KMS-11 (cell line): ENCODE data around the gene ZNF423.
"Not testable (repeated sequence)": the region's sequence is repeated elsewhere in the genome, so short reads cannot be mapped to it uniquely, and the experiment has no call there.

ENCODE experiments used
- H2AFZ ChIP-seq: fragments of 200-600 bp; sonication (generic); 2 replicates; pipeline ENCODE4 v1.6.1; 2016; ENCODE audit warnings: antibody characterized with exemption, mixed run types, low read depth
- H3K27ac ChIP-seq: fragments of 200-600 bp; sonication (generic); 2 replicates; pipeline ENCODE4 v1.6.1; 2016; ENCODE audit warnings: mild to moderate bottlenecking, mixed run types
- H3K27me3 ChIP-seq: fragments of 200-600 bp; sonication (generic); 2 replicates; pipeline ENCODE4 v1.6.1; 2017; ENCODE audit warnings: mild to moderate bottlenecking, low read depth, mixed run types, moderate library complexity; ENCODE audit not compliant: insufficient read depth
- H3K36me3 ChIP-seq: fragments of 200-600 bp; sonication (generic); 2 replicates; pipeline ENCODE4 v1.6.1; 2017; ENCODE audit warnings: mild to moderate bottlenecking, mixed run types; ENCODE audit not compliant: insufficient read depth
- H3K4me1 ChIP-seq: fragments of 200-600 bp; sonication (generic); 2 replicates; pipeline ENCODE4 v1.6.1; 2016; ENCODE audit warnings: mild to moderate bottlenecking, low read depth, mixed run types; ENCODE audit not compliant: poor library complexity, severe bottlenecking
- H3K4me2 ChIP-seq: fragments of 200-600 bp; sonication (generic); 2 replicates; pipeline ENCODE4 v1.7.0; 2016; ENCODE audit warnings: mild to moderate bottlenecking, mixed run types
- H3K4me3 ChIP-seq: fragments of 200-600 bp; sonication (generic); IDR thresholded peaks from 2 replicates; pipeline ENCODE4 v1.6.1; 2017; ENCODE audit warnings: low read depth, low read length, mixed read lengths; ENCODE audit not compliant: insufficient read depth
- H3K79me2 ChIP-seq: fragments of 200-600 bp; sonication (generic); 2 replicates; pipeline ENCODE4 v1.6.1; 2016; ENCODE audit warnings: low read depth, mixed run types; ENCODE audit not compliant: insufficient read depth
- H3K9ac ChIP-seq: fragments of 200-600 bp; sonication (generic); 2 replicates; pipeline ENCODE4 v1.6.1; 2016; ENCODE audit warnings: mild to moderate bottlenecking, mixed run types
- H4K20me1 ChIP-seq: fragments of 200-600 bp; sonication (generic); 2 replicates; pipeline ENCODE4 v1.6.1; 2016; ENCODE audit warnings: mild to moderate bottlenecking, mixed run types; ENCODE audit not compliant: insufficient read depth
- CTCF ChIP-seq: fragments of 200-600 bp; sonication (generic); conservative IDR thresholded peaks from 2 replicates; pipeline ENCODE4 v1.6.1; 2017; ENCODE audit warnings: low read depth, mild to moderate bottlenecking, antibody characterized with exemption, low read length, moderate library complexity, mixed read lengths

The ZNF423 gene

DNA sequence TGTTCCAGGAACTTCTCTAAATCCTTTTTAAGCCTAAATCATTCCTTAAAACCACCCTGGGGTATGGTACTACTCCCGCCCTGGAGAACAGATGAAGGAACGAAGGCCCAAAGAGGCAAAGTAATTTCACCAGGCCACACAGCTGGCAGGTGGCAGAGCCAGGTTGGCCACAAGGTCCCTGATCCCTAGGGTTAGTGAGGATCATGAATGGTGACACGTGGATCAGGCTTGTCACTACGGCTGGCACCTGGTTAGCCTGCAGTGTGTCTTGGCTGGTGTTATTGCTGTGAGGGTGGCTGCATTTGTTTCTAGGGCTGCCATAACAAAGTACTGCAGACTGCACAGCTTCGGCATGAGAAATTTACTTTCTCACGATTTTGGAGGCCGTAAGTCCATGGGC, 26.0 kb upstream of the ZNF423 start:
- H3K4me1 ChIP-seq: peaks cover 10% of the 10 kb centered on the region
- no peak overlapping the region for H3K4me3 ChIP-seq
- no peak overlapping the region for H2AFZ ChIP-seq
- no peak overlapping the region for H3K27ac ChIP-seq
- H3K27me3 ChIP-seq: no peaks in the 10 kb centered on the region
- no peak for TF ChIP-seq CTCF
- no peaks in the 10 kb centered on the region for H3K36me3 ChIP-seq
- no peaks in the 10 kb centered on the region for H4K20me1 ChIP-seq
- no peak overlapping the region for H3K9ac ChIP-seq
- no peak overlapping the region for H3K4me2 ChIP-seq
- H3K79me2 ChIP-seq: no peaks in the 10 kb centered on the region

GRCh38 chr16:49878540-49878939, 22.6 kb upstream of the ZNF423 start:
- H3K9ac ChIP-seq, H3K4me2 ChIP-seq, H3K79me2 ChIP-seq, H4K20me1 ChIP-seq, H3K4me3 ChIP-seq, H3K27ac ChIP-seq, H2AFZ ChIP-seq, H3K27me3 ChIP-seq, H3K36me3 ChIP-seq, H3K4me1 ChIP-seq: not testable (repeated sequence)

DNA sequence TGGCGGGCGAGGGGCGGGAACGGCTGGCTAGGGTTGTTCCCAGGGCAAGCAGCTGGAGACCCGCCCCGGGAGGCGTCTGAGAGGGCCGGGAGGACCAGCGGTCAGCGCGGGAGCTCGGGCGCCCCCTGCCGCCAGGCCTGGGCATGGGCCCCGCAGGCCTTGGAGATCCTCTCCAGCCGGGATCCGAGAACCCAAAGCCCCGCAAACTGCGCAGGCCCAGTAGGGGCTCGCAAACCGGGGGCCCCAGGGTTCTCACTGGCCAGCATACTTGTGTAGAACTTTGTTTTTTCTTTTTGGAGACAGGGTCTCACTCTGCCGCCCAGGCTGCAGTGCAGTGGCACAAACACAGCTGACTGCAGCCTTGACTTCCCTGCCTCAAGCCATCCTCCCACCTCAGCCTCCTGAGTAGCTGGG, 20.8 kb upstream of the ZNF423 start:
- Histone ChIP-seq H3K4me2 (no peak overlapping the region), H3K27ac (no peak overlapping the region), H3K79me2 (no peaks in the 10 kb centered on the region), H2AFZ (no peak overlapping the region), H3K4me1 (no peaks in the 10 kb centered on the region), H3K4me3 (no peak overlapping the region), H3K27me3 (no peaks in the 10 kb centered on the region), H3K36me3 (no peaks in the 10 kb centered on the region), H4K20me1 (no peaks in the 10 kb centered on the region), H3K9ac (no peak overlapping the region)
- TF ChIP-seq CTCF: peak; percentile 53; the same call in 1 of the 2 replicates

DNA sequence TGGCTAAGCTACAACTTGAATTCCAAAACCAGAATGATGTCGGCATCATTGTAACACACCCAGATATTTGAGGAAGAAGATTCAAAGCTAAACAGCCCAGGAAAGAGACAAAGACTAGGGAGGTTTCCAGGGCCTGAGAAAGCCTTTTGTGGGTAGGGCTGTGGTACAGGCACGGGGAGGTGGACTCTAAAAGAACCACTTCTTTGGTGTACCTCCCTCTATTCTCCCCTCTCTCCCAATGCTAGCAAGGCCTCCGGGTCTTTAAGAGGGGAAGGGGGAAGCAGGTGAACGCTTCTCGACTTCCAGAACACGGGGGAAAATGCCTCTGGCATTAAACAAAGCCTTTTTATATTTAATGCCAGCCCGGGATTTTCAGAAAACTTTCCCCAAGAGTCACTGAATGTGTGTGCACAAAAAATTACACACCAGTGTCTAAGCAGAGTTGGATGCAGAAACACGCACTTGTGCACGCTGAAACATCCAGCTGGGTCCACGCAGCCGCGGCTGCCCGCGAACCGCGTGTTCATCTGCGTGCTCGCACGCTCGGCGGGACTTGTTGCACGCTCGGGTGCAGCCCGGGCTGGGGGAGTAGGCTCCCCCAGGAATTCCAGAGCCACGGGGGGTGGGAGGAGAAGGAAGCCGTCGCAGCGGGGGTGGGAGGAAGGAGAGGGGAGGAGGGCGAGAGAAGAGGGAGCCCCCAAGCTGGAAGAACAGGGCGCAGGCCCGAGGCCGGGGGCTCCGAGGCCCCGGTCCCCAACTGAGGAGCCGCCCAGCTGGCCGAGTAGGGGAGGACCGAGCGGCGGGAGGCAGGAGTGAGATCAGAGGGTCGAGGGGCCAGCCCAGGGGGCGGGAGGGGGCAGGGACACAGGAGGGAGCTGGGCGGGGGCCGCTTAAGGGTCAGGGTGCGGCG, 20.1 kb upstream of the ZNF423 start:
- H2AFZ ChIP-seq: no peak overlapping the region
- H3K9ac ChIP-seq: no peak overlapping the region
- H4K20me1 ChIP-seq: no peaks in the 10 kb centered on the region
- no peaks in the 10 kb centered on the region for H3K4me1 ChIP-seq
- no peaks in the 10 kb centered on the region for H3K79me2 ChIP-seq
- no peaks in the 10 kb centered on the region for H3K27me3 ChIP-seq
- H3K27ac ChIP-seq: no peak overlapping the region
- TF ChIP-seq CTCF: no peak
- no peak overlapping the region for H3K4me2 ChIP-seq
- H3K4me3 ChIP-seq: no peak overlapping the region
- H3K36me3 ChIP-seq: no peaks in the 10 kb centered on the region

DNA sequence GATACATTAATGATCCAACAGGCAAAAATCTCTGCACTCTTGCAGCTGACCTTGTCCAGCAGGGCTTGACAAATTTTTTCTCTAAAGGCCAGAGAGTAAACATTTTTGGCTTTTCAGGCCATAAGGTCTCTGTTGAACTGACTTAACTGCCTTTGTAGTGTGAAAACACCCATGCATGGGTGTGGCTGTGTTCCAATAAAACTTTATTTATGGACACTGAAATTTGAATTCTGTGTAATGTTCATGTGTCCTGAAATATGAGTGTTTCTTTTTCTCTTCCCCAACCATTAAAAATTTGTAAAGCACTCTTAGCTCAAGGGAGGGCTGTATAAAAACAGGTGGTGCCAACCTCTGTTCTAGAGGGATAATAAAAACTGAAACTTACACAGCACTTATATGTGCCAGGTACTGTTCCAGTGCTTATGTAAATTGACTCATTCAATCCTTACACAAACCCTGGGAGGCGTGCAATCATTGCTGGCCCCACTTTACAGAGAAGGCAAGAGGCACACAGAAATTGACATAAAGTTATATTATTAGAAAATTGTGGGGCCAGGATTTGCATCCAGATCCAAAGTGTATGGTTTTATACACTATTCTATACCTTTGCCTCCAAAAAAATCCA, 18.8 kb upstream of the ZNF423 start:
- H3K27ac ChIP-seq: no peak overlapping the region
- H4K20me1 ChIP-seq: no peaks in the 10 kb centered on the region
- no peaks in the 10 kb centered on the region for H3K27me3 ChIP-seq
- H3K4me1 ChIP-seq: no peaks in the 10 kb centered on the region
- H3K79me2 ChIP-seq: no peaks in the 10 kb centered on the region
- no peaks in the 10 kb centered on the region for H3K36me3 ChIP-seq
- H3K4me2 ChIP-seq: no peak overlapping the region
- H3K4me3 ChIP-seq: no peak overlapping the region
- no peak for TF ChIP-seq CTCF
- no peak overlapping the region for H2AFZ ChIP-seq
- H3K9ac ChIP-seq: no peak overlapping the region

- not testable (repeated sequence) for H3K4me2 ChIP-seq, H4K20me1 ChIP-seq, H3K27ac ChIP-seq, H3K79me2 ChIP-seq, H3K27me3 ChIP-seq, H3K4me3 ChIP-seq, H2AFZ ChIP-seq, H3K9ac ChIP-seq, H3K36me3 ChIP-seq, H3K4me1 ChIP-seq
Measured at GRCh38 chr16:49871824-49872223, 15.9 kb upstream of the ZNF423 start.
